HG03378 (cell line): ENCODE measurements around the gene CBLL1.

Experiments
- ATAC-seq: cut with Tn5 transposase; IDR thresholded peaks from one replicate; pipeline ENCODE4 v1.9.1; 2021; ENCODE audit warnings: mild to moderate bottlenecking, moderate library complexity; ENCODE audit not compliant: unreplicated experiment

CBLL1 gene

DNA sequence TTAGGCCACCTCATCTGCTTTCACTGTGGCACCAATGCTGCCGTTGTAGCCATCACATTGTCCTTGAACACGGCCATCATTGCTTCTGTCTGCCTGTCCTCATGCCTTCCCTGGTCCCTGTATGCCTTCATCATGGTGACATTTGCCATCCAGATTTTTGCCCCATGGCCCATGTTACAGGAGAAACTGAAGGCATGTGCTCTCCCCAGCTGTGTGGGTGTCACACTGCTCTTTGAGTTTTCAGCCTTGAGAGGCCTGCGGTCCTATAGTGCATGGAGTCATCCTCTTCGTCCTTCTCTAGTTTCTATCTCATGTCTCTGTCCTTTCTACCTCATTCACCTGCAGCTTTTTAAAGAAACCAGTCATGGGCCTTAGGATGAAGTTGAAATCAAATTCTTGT is 65.2 kb downstream of the CBLL1 start:
- no peak for ATAC-seq

DNA sequence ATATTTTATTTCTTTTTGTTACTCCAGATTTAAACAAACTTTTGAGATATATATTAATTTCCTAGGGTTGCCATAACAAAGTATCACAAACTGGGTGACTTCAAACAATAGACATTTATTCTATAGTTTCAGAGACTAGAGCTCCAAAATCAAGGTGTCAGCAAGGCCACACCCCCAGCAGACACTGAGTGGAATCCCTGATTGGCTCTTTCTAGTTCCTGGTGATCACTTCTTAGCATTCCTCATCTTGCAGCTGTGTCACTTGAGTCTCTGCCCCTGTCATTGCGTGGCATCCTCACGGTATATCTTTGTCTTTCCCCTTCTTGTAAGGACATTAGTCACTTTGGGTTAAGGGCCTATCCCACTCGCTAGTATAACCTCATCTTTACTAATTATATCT is 66.7 kb downstream of the CBLL1 start:
- no peak for ATAC-seq
